ENCODE data around the gene TBKBP1. TPM values are rescaled to one million over a fixed set of nuclear protein-coding genes. Genes with fewer than 3 reads are reported as not detected.

TBKBP1 gene
- total RNA-seq, 1 experiment from 2014 or later: 33.2 TPM

GRCh38 chr17:47741109-47741792 is 47.3 kb downstream of the TBKBP1 start:
- no peak overlapping the region for H2BK20ac ChIP-seq (ENCODE audit: low read depth, low read length, poor library complexity, severe bottlenecking)
- H3K18ac ChIP-seq (ENCODE audit: insufficient read length, low read depth, low read length): no peak overlapping the region
- no peak overlapping the region for H3K14ac ChIP-seq (ENCODE audit: insufficient read depth, low read length)
- H3K23ac ChIP-seq (ENCODE audit: insufficient read length, low read depth, low read length): no peak overlapping the region
- no peak overlapping the region for H4K8ac ChIP-seq (replicated peaks; ENCODE audit: insufficient read length, low read depth, low read length)
- no peaks in the 10 kb centered on the region for H3K23me2 ChIP-seq (ENCODE audit: insufficient read length, low read depth, low read length, poor library complexity, severe bottlenecking)
- no peaks in the 10 kb centered on the region; the same call in 1 of the 2 replicates for H3K27me3 ChIP-seq (ENCODE audit: insufficient read depth, low read length)
- no peak overlapping the region for H2BK120ac ChIP-seq (ENCODE audit: low read depth, low read length, poor library complexity, severe bottlenecking)
- H3K79me2 ChIP-seq (ENCODE audit: insufficient read depth, low read length): no peaks in the 10 kb centered on the region
- no peaks in the 10 kb centered on the region for H4K20me1 ChIP-seq (ENCODE audit: control insufficient read depth, insufficient read depth, insufficient read length)
- no peak overlapping the region for H4K91ac ChIP-seq (ENCODE audit: insufficient read length, low read depth, low read length)
- no peak overlapping the region for H3K56ac ChIP-seq (ENCODE audit: insufficient read length, low read depth, low read length)
- H3K4me1 Mint-ChIP-seq: peaks cover 4 to 7% of the 10 kb centered on the region in 2 experiments; a peak in 3 of 4 replicates
- no peaks in the 10 kb centered on the region for H3K9me3 ChIP-seq (ENCODE audit: control insufficient read depth, low read depth, low read length)
- H3K36me3 Mint-ChIP-seq (ENCODE audit: insufficient read depth in 1 of 3, low read depth in 3 of 3): no peaks in the 10 kb centered on the region; a peak in 1 of 7 replicates
- no peak overlapping the region for H3K4me3 Mint-ChIP-seq
- no peak overlapping the region for H4K5ac ChIP-seq (ENCODE audit: insufficient read length, low read depth, low read length)
- DNase-seq: peak; percentile 24
- H3K9me3 Mint-ChIP-seq: no peaks in the 10 kb centered on the region
- H3K27ac ChIP-seq (ENCODE audit: insufficient read length, low read depth, low read length): no peak overlapping the region
- no peak overlapping the region for H2AK5ac ChIP-seq (ENCODE audit: insufficient read length, low read length)
- TF ChIP-seq, protein P1, sequence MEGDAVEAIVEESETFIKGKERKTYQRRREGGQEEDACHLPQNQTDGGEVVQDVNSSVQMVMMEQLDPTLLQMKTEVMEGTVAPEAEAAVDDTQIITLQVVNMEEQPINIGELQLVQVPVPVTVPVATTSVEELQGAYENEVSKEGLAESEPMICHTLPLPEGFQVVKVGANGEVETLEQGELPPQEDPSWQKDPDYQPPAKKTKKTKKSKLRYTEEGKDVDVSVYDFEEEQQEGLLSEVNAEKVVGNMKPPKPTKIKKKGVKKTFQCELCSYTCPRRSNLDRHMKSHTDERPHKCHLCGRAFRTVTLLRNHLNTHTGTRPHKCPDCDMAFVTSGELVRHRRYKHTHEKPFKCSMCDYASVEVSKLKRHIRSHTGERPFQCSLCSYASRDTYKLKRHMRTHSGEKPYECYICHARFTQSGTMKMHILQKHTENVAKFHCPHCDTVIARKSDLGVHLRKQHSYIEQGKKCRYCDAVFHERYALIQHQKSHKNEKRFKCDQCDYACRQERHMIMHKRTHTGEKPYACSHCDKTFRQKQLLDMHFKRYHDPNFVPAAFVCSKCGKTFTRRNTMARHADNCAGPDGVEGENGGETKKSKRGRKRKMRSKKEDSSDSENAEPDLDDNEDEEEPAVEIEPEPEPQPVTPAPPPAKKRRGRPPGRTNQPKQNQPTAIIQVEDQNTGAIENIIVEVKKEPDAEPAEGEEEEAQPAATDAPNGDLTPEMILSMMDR (conservative IDR thresholded peaks at IDR 0.05): no peak
- H3K9ac ChIP-seq (ENCODE audit: extremely low read depth, insufficient read length, low read length): no peak overlapping the region
- WGBS (ENCODE audit: extremely low coverage, insufficient read length, low lambda C conversion rate): no CpG with 5 or more reads among the region's 11 CpGs
- peaks cover 45% of the 10 kb centered on the region for H3K27me3 Mint-ChIP-seq (ENCODE audit: low read depth)
- H3K27ac Mint-ChIP-seq: no peak overlapping the region
- no peak overlapping the region for H3K4ac ChIP-seq (ENCODE audit: low read depth, low read length)
- no peak overlapping the region for H2AFZ ChIP-seq (ENCODE audit: low read length)
- H3K4me2 ChIP-seq (ENCODE audit: insufficient read depth, insufficient read length, low read length): no peak overlapping the region
- no peak overlapping the region for H2BK15ac ChIP-seq (ENCODE audit: low read depth, low read length)
- no peaks in the 10 kb centered on the region for H3K79me1 ChIP-seq (ENCODE audit: insufficient read depth, low read depth, low read length, poor library complexity, severe bottlenecking)
- H3T11ph ChIP-seq (ENCODE audit: low read length): no peak overlapping the region
- no peak overlapping the region for H2BK5ac ChIP-seq (ENCODE audit: insufficient read length, low read length)
- H2BK12ac ChIP-seq (ENCODE audit: insufficient read length, low read depth, low read length): no peak overlapping the region
- no peaks in the 10 kb centered on the region for H3K4me1 ChIP-seq (ENCODE audit: insufficient read depth, low read length)

Measured in H9 (cell line).